SU-DHL-6 (cell line): Measurements from ENCODE around the gene CLC.
"Not testable (repeated sequence)": the region's sequence is repeated elsewhere in the genome, so short reads cannot be mapped to it uniquely, and the experiment has no call there.

Experiments
- H2AFZ ChIP-seq: fragments of 200-600 bp; sonication (generic); 2 replicates; pipeline ENCODE4 v1.6.1; 2014; ENCODE audit warnings: low read depth, mild to moderate bottlenecking, moderate library complexity, mixed read lengths, antibody characterized with exemption, low read length; ENCODE audit not compliant: severe bottlenecking
- H3F3A ChIP-seq: fragments of 200-600 bp; shearing (Covaris generic); 2 replicates; pipeline ENCODE4 v1.6.0; 2016; ENCODE audit warnings: antibody characterized with exemption, mild to moderate bottlenecking; ENCODE audit not compliant: insufficient read depth
- H3K27ac ChIP-seq: fragments of 200-600 bp; sonication (generic); 2 replicates; pipeline ENCODE4 v1.5.1; 2016; ENCODE audit warnings: low read depth, mild to moderate bottlenecking, low read length, moderate library complexity, mixed read lengths
- H3K27me3 ChIP-seq: fragments of 200-600 bp; sonication (generic), shearing (Covaris generic); 2 replicates; pipeline ENCODE4 v1.6.0; 2014; ENCODE audit warnings: mild to moderate bottlenecking, low read length
- H3K36me3 ChIP-seq: fragments of 200-600 bp; sonication (generic); 2 replicates; pipeline ENCODE4 v1.6.1; 2014; ENCODE audit warnings: mild to moderate bottlenecking, low read length, mixed read lengths
- H3K4me2 ChIP-seq: fragments of 300-600, 200-600 bp; shearing (Covaris generic), sonication (generic); 2 replicates; pipeline ENCODE4 v1.6.0; 2014; ENCODE audit warnings: low read length, low read depth, mild to moderate bottlenecking; ENCODE audit not compliant: poor library complexity, severe bottlenecking
- H3K4me3 ChIP-seq: fragments of 200-600 bp; sonication (generic); 2 replicates; pipeline ENCODE4 v1.5.1; 2014; ENCODE audit warnings: antibody characterized with exemption, low read length, mild to moderate bottlenecking, mixed read lengths; ENCODE audit not compliant: insufficient read depth, poor library complexity, severe bottlenecking
- H3K79me2 ChIP-seq: fragments of 200-600 bp; sonication (generic); 2 replicates; pipeline ENCODE4 v1.6.1; 2014; ENCODE audit warnings: mild to moderate bottlenecking, low read length, moderate library complexity; ENCODE audit not compliant: insufficient read depth
- H3K9ac ChIP-seq: fragments of 200-600 bp; sonication (generic); 2 replicates; pipeline ENCODE4 v1.7.0; 2014; ENCODE audit warnings: mild to moderate bottlenecking, low read length
- H3K9me2 ChIP-seq: fragments of 200-600 bp; sonication (generic); replicated peaks from 2 replicates; pipeline ENCODE4 v1.6.1; 2014; ENCODE audit warnings: low read length; ENCODE audit not compliant: insufficient read depth
- H3K9me3 ChIP-seq: fragments of 200-600 bp; sonication (generic); 2 replicates; pipeline ENCODE4 v1.6.1; 2014; ENCODE audit warnings: low read length, mixed read lengths; ENCODE audit not compliant: insufficient read depth
- H4K20me1 ChIP-seq: fragments of 200-600 bp; sonication (generic); 2 replicates; pipeline ENCODE4 v1.6.1; 2014; ENCODE audit warnings: low read depth, mild to moderate bottlenecking, antibody characterized with exemption, low read length, moderate library complexity, mixed read lengths
- EZH2phosphoT487 ChIP-seq: fragments of 200-600 bp; sonication (generic), shearing (Covaris generic); conservative IDR thresholded peaks from 2 replicates; pipeline ENCODE4 v1.6.1; 2018; ENCODE audit warnings: mild to moderate bottlenecking, antibody characterized with exemption, low read length, moderate library complexity, mixed read lengths
- TF ChIP-seq, protein P1 (sequence below): fragments of 200-600 bp; sonication (generic); IDR thresholded peaks from one replicate; pipeline ENCODE4 v1.5.1; 2017; ENCODE audit warnings: antibody characterized with exemption, mild to moderate bottlenecking, low read length, moderate library complexity; ENCODE audit not compliant: insufficient read depth, poor library complexity, severe bottlenecking

CLC gene

DNA sequence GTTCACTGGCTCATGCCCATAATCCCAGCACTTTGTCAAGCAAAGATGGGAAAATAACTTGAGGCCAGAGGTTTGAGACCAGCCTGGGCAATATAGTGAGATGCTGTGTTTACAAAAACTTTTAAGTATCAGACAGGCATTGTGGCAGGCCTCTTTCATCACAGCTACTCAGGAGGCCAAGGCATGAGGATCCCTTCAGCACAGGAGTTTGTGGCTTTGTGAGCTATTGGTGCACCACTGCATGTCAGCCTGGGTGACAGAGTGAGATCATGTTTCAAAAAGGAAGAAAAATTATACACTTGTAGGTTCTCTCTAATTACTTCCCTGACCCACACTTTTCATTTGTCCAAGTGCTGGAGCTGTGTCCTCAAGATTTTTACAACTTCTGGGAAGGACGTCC lies 45.0 kb downstream of the CLC start:
- Histone ChIP-seq H2AFZ (no peak overlapping the region), H3K27me3 (no peaks in the 10 kb centered on the region), H3K9me2 (no peaks in the 10 kb centered on the region), H3K27ac (no peak overlapping the region), H3K36me3 (no peaks in the 10 kb centered on the region), H3K4me2 (no peak overlapping the region), H3K4me3 (no peak overlapping the region), H3K9ac (no peak overlapping the region), H4K20me1 (no peaks in the 10 kb centered on the region), H3K9me3 (no peaks in the 10 kb centered on the region), H3F3A (no peaks in the 10 kb centered on the region), H3K79me2 (no peaks in the 10 kb centered on the region)
- TF ChIP-seq, protein P1, sequence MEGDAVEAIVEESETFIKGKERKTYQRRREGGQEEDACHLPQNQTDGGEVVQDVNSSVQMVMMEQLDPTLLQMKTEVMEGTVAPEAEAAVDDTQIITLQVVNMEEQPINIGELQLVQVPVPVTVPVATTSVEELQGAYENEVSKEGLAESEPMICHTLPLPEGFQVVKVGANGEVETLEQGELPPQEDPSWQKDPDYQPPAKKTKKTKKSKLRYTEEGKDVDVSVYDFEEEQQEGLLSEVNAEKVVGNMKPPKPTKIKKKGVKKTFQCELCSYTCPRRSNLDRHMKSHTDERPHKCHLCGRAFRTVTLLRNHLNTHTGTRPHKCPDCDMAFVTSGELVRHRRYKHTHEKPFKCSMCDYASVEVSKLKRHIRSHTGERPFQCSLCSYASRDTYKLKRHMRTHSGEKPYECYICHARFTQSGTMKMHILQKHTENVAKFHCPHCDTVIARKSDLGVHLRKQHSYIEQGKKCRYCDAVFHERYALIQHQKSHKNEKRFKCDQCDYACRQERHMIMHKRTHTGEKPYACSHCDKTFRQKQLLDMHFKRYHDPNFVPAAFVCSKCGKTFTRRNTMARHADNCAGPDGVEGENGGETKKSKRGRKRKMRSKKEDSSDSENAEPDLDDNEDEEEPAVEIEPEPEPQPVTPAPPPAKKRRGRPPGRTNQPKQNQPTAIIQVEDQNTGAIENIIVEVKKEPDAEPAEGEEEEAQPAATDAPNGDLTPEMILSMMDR, result no peak
- TF ChIP-seq EZH2phosphoT487, result no peak

DNA sequence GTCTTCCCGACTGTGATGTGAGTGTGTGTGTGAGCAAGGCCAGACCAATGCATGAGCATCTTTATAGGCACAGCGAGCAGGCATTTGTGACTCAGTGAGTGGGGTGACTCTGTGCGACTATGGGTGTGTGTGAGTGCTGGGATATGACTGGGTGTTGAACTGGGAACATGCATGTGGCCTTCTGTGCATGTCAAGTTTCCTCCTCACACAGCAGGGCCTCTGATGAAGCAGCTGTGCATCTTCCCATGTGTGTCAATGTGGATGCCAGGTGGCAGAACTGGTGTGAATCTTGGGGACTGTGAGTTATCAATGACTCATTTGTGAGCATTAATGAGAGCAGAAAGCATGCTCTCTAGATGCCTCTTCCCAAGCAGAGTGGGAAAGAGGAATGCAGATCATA lies 45.7 kb downstream of the CLC start:
- no peaks in the 10 kb centered on the region for H3K27me3 ChIP-seq

DNA sequence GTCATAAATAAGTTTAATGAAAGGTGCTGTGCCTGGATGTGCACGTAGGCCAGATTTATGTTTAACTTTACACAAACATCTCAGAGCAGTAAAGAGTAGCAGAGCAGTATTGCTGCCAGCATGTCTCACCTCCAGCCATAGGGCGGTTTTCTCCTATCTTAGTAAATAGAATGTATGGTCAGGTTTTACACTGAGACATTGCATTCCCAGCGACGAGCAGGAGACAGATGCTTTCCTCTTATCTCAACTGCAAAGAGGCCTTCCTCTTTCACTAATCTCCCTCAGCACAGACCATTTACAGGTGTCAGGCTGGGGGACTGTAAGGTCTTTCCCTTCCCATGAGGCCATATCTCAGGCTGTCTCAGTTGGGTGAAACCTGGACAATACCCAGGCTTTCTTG lies 49.2 kb downstream of the CLC start:
- H3K9me2 ChIP-seq, H3K27ac ChIP-seq, H3K79me2 ChIP-seq, H3K27me3 ChIP-seq, H3K36me3 ChIP-seq, H3K9me3 ChIP-seq, H3K9ac ChIP-seq, H4K20me1 ChIP-seq, H2AFZ ChIP-seq, H3K4me2 ChIP-seq, H3K4me3 ChIP-seq, H3F3A ChIP-seq: not testable (repeated sequence)

More for the DNA sequence above, 45.7 kb downstream of the CLC start:
- Histone ChIP-seq H3K9ac (no peak overlapping the region), H3K79me2 (no peaks in the 10 kb centered on the region), H3F3A (no peaks in the 10 kb centered on the region), H3K36me3 (no peaks in the 10 kb centered on the region), H3K9me2 (no peaks in the 10 kb centered on the region), H3K27ac (no peak overlapping the region), H4K20me1 (no peaks in the 10 kb centered on the region), H3K4me3 (no peak overlapping the region), H3K4me2 (no peak overlapping the region), H3K9me3 (no peaks in the 10 kb centered on the region), H2AFZ (no peak overlapping the region)
- TF ChIP-seq, protein P1, result no peak
- TF ChIP-seq EZH2phosphoT487, result no peak

DNA sequence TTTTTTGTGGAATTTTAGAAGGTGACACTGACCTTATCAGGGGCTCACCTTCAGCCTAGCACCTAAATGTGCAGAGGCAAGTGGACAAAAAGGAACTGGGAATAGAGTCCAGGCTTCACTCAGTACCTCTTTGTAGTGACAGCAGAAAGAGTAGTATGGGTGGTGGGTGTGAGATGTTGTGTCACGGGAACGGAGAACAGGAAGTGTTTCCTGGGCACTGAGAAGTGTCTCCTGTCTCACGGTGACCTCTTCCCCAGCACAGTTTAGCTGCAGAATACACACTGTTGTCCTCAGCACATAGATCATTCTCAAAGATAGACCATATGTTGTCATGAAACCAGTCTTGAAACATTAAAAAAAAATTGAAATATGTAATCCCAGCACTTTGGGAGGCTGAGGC lies 51.1 kb downstream of the CLC start:
- no peak overlapping the region for H3K4me3 ChIP-seq
- no peaks in the 10 kb centered on the region for H3K79me2 ChIP-seq
- no peak overlapping the region for H3K4me2 ChIP-seq
- TF ChIP-seq, protein P1, result no peak
- TF ChIP-seq EZH2phosphoT487, result no peak
- no peaks in the 10 kb centered on the region for H3K9me3 ChIP-seq
- no peaks in the 10 kb centered on the region for H3F3A ChIP-seq
- no peak overlapping the region for H3K9ac ChIP-seq
- H3K27ac ChIP-seq, result no peak overlapping the region
- no peaks in the 10 kb centered on the region for H3K9me2 ChIP-seq
- no peaks in the 10 kb centered on the region for H3K27me3 ChIP-seq
- no peaks in the 10 kb centered on the region for H3K36me3 ChIP-seq
- H4K20me1 ChIP-seq, result no peaks in the 10 kb centered on the region
- H2AFZ ChIP-seq, result no peak overlapping the region
